Stimulated activated CD4-positive, alpha-beta T cell treated with anti-CD3 and anti-CD28 coated beads, Interleukin-12 subunit alpha, Interleukin-12 subunit beta, amount 100 ng/mL, for 4 hours (primary cell): ENCODE results near the gene AMN.
"Not testable (repeated sequence)": the region's sequence is repeated elsewhere in the genome, so short reads cannot be mapped to it uniquely, and the experiment has no call there.

Experiments
- DNase-seq: peaks from one replicate; pipeline ENCODE4 v3.0.0-alpha.2; 2020

AMN gene

GRCh38 chr14:102914474-102915291 is 7.8 kb upstream of the AMN start:
- DNase-seq: no peak

DNA sequence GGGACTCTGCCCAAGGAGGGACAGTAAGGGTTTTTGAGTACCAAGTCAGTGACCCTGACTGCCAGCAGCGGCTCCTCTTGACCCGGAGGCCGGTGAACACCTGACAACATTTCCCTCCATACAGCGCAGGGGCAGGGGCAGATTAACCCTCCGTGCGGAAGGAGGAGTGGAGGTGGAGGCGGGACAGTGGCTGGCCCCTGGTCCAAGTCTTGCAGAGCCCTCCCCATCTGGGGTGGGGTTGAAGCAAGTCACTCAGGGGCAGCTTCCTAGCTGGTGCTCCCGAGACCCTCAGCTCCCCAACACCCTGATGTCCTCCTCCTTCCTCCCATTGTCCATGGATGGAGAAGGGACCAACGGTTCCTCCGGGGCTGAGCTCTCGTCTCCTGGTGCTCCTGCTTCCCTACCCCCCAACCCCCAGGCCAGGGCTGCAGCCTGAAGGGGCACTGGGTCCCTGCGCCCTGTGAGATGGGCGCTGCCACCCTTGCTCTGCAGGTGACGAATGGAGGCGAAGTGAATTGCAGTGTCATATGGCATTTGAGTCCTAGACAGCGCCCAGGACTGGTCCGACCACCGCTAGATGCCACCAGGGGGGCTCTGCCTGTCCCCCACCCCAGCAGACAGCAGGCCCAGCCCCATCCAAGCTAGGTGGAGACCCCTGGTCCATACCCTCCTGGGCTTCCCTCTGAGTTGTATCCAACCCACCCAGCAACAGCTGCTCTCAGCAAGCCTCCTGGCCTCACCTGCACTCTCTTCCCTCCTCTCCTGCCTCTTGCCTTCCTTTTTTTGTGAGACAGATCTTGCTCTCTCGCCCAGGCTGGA is 7.0 kb upstream of the AMN start:
- DNase-seq: no peak

DNA sequence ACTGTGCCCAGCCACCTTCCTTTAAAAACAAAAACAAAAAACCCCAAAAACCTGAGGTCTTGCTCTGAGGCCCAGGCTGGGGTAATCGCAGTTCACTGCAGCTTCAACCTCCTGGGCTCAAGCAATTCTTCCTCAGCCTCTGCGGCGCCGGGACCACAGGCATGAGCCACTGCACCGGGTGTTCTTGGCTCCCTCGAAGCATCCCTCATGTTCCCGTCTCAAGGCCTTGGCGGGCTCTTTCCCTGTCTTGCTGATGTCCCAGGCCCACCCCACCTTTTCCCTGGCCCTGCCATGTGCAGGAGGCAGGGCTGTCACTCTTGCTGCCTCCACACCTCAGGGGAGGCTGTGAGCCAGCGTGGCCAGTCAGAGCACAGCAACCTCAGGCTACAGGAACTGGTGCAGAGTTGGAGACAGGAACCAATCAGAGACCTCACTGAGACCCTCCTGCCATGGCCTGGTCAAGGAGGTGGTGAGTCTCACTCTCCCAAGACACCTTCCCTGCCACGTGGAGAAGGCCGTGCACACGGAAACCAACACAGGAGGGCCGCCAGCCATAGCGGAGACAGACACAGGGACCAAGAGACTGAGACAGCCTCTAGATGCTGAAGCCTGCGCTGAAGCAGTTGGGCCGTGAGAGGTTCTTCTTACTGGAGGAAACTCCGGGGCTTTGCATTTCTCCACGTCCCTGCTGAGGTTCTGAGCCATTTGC is 6.0 kb upstream of the AMN start:
- DNase-seq: no peak

- DNase-seq: no peak
Observed at GRCh38 chr14:102917056-102917385, 5.4 kb upstream of the AMN start.

DNA sequence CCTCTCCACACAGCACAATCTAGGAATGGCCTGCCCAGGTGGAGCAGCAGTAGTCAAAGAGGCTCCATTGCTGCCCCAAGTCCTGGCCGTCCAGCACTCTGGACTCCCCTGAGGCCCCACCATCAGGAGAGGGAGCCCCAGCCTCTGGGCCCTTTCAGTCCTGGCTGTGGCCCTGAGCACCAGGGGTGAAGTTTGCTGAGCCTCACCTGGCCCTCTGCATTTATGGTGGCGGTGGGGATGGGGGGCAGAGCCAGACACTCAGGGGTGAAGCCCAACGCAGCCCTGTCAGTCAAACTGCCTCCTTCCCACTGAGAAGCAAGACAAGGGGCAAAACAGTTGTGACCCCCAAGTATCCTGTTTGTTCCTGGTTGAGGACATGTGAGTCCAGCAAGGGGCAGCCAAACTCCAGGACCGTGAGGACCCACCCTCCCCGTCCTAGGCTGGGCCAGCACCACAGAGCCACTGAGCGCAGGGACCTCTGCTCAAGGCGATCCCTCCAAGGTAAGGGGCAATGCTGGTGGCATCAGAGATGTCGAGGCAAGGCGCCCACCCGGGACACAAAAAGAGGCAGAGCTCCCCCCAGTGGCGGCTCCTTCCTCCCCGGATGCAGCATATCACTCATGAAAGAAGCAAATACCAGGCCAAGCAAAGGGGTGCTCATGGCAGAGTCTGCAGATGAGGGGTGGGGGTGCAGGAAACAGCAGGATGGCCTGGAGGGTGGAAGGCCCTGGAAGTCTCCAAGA is 4.8 kb upstream of the AMN start:
- DNase-seq: peak; percentile 62

- DNase-seq: no peak
Observed at GRCh38 chr14:102918438-102918837, 4.0 kb upstream of the AMN start.

DNA sequence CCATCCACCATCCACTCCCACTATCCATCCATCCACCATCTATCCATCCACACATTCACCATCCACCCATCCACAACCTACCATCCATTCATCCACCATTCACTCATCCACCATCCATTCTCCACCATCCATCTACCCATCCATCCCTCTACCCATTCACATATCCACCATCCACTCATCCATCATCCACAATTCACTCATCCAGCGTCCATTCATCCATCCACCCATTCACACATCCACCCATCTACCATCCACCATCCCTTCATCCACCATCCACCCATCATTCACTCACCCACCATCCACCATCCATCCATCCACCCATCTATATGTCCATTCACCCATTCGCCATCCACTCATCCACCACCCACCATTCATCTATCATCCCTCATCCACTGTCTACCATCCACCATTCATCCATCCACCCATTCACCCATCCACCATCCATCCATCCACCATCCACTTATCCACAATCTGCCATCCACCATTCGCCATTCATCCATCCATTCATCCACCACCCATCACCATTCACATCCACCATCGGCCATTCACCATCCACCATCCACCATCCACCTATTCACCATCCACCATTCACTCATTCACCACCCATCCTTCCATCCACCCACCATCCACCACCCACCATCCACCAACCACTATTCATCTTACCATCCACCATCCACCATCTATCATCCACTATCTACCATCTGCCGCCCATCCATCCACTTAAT is 2.0 kb upstream of the AMN start:
- DNase-seq: no peak

DNA sequence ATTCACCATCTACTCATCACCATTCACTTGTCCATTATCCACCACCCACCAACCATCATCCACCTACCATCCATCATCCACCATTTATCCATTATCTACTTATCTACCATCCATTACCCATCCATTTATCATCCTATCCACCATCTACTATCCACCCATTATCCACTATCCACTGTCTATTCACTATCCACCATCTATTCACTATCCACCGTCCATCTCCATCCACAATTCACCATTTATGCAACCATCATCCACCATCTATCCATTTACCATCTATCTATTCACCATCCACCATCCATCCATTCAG is 1.5 kb upstream of the AMN start:
- no peak for DNase-seq

- DNase-seq: no peak
Observed at GRCh38 chr14:102923201-102923924, 900 bp downstream of the AMN start.

GRCh38 chr14:102923925-102924486 is 1.5 kb downstream of the AMN start:
- no peak for DNase-seq

- DNase-seq: no peak
Observed at GRCh38 chr14:102924632-102925588, 2.4 kb downstream of the AMN start.

DNA sequence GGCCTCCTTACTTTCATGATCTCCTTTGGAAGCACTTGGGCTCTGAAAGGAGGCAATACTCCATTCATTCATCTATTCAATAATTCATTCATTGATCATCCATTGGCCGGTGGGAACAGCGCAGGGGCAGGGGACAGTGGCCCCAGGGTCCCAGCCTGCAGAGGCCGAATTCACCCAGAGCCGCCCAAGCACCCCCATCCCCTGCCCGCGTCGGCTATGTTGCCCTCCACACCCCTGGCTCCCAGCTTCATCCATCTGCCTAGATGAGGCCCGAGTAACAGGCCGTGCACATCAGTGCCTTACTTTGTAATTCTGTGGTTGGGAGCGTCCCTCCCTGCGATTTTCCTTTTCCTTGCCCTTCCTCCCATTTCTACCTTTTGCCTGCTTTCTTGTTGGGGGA is 3.2 kb downstream of the AMN start:
- no peak for DNase-seq

DNA sequence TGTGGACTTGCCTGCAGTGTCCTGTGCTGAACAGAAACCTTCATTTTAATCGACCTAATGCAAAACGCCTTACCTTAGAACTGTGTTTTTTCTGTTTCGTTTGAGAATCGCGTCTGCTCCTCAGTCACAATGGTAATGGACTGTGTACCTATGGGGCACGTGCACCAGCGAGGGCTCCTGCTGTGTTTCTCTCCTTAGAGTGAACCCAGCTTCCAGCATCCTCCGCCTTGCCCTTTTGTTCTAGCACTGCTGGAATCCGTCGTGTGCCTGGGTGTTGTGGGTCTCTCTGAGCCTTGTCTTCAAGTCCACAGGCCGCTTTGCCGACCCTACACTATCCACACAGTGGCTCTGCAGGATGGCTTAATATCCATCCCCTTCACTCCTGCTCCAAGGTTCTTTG is 3.6 kb downstream of the AMN start:
- no peak for DNase-seq

GRCh38 chr14:102926840-102927239 is 4.4 kb downstream of the AMN start:
- not testable (repeated sequence) for DNase-seq

DNA sequence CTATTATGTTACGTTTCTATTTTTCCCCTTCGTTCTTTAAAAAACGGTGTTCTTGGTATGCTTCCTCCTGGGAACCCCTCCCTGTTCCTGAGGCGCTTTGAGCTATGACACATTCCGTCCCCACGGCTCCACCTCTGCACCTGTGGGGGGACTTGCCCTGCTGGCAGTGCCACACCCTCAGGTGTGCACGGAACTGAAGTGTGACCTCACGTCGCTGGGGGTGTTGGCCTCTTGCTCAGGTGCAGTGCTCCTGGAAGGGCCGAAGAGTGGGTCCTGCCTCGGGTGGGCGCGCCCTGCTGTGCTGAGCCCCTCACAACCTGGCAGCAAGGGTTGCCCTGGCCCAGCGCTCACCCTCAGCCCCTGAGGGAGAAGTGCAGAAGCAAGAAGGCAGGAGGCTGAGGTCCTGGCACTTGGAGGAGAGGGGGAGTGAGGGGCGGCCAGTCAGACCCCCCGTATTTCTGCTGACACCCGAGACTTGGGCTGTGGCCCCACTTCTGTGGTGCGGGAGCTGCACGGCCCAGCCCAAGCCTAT is 4.9 kb downstream of the AMN start:
- DNase-seq: no peak

DNA sequence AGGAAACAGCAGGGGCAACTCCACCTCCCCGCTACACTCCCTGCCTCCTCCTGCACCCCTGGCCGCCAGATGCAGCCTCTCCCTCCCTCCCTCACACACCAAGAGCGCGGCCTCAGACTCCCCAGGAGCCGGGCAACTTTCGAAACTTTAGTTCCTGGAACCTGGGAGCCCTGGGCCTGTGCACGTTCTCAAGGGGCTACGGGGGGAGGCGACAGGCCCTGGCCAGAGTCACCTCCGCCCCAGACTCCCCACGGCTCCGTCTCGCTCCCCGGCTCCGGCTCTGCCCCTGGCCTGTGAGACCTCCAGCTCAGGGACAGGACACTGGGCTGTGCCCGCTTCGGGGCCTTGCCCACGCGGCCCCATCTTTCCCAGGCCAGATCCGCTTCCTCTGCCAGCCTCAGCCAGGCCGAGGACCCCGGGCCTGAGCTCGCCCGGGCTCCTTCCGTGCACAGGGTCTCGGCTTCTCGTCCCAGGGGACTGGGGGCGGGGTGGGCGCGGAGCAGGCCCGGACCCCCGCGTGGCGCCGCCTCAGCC is 5.5 kb downstream of the AMN start:
- no peak for DNase-seq

GRCh38 chr14:102928412-102929240 is 6.2 kb downstream of the AMN start:
- DNase-seq: peak; percentile 70

DNA sequence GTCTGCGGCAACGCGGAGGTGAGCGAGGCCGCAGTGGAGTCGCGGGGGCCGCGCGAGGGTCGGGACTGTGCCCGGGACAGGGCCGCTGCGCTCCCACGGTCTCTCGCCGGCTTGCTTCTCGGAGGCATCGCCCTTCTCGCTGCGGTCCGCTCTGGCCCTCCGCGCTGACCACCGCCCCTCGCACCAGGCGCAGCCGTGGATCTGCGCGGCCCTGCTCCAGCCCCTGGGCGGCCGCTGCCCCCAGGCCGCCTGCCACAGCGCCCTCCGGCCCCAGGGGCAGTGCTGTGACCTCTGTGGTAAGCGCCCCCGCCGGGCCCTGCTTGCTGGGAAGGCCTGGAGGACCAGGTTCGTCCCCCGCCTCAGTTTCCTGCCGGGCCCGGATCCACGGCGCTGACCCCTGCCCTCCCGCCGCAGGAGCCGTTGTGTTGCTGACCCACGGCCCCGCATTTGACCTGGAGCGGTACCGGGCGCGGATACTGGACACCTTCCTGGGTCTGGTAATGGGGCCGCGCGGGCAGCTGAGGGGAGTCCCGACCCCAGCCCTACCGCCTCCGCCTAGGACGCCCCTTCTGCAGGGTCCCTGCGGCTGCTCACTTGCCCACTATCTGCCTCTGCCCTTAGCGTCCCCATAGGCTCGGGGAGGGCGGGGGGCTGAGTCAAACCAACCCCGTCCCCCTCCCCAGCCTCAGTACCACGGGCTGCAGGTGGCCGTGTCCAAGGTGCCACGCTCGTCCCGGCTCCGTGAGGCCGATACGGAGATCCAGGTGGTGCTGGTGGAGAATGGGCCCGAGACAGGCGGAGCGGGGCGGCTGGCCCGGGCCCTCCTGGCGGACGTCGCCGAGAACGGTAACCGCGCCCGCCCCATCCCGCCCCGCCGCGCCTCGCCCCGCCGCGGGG is 7.0 kb downstream of the AMN start:
- no peak for DNase-seq
